Transverse colon (tissue), 4 donors: ENCODE data around the gene GNAQ. TPM values are rescaled to one million over a fixed set of nuclear protein-coding genes. Genes with fewer than 3 reads are reported as not detected.

Source experiments
- DNase-seq: peaks from one replicate; pipeline ENCODE4 v3.0.0-alpha.2; 2019
- H3K27ac ChIP-seq, 4 donors: fragments of 200-600 bp; sonication (generic); 2 replicates each; pipeline ENCODE4 v1.5.1; 2016 to 2018; ENCODE audit warnings: inconsistent platforms in 4 of 4
- H3K27me3 ChIP-seq: fragments of 200-600 bp; sonication (generic); 2 replicates; pipeline ENCODE4 v1.5.1; 2017; ENCODE audit warnings: inconsistent platforms
- H3K36me3 ChIP-seq, 4 donors: fragments of 200-600 bp; sonication (generic); 2 replicates each; pipeline ENCODE4 v1.5.1; 2017 to 2019; ENCODE audit warnings: inconsistent platforms in 4 of 4
- H3K4me1 ChIP-seq, 4 donors: fragments of 200-600 bp; sonication (generic); 2 replicates each; pipeline ENCODE4 v1.5.1; 2017 to 2020; ENCODE audit warnings: inconsistent platforms in 4 of 4
- H3K4me3 ChIP-seq, 4 donors: fragments of 200-600 bp; sonication (generic); 1 replicate in 1 of 4; 2 replicates in 3 of 4; pipeline versions ENCODE4 v1.5.1 to v1.6.1; 2017 to 2019; ENCODE audit warnings: inconsistent platforms in 4 of 4
- H3K9me3 ChIP-seq, 2 donors: fragments of 200-600 bp; sonication (generic); 2 replicates each; pipeline ENCODE4 v1.5.1; 2017 to 2019; ENCODE audit warnings: inconsistent platforms in 2 of 2
- EP300 ChIP-seq: sonication (generic); formaldehyde crosslinking; IDR thresholded peaks from one replicate; pipeline ENCODE4 v1.6.1; 2017; ENCODE audit warnings: antibody characterized with exemption, low read depth
- POLR2A ChIP-seq: fragments of 450-650 bp; IDR thresholded peaks from one replicate; pipeline ENCODE4 v1.6.1; 2016; ENCODE audit warnings: antibody characterized with exemption, mild to moderate bottlenecking, moderate library complexity
- POLR2AphosphoS5 ChIP-seq, 3 donors: sonication (generic); formaldehyde crosslinking; IDR thresholded peaks; one replicate each; pipeline ENCODE4 v1.6.1; 2016; ENCODE audit warnings: antibody characterized with exemption in 3 of 3
- WGBS, 2 donors: methylation state at CpG; one replicate each; pipeline ENCODE4 v1.1.5; 2018; ENCODE audit warnings: low coverage in 1 of 2; 5-methylcytosine and 5-hydroxymethylcytosine counted together
- in situ Hi-C, 4 donors: fragments of 200-750 bp; cut with MboI; loops; one replicate each; pipeline versions ENCODE4 v1.15.0 to v1.15.1; 2017; ENCODE audit warnings: low sequenced_read_pairs in 3 of 4, low pct_ligation_motif_present in 1 of 4, low pct_unique_long_range_greater_than_20kb in 1 of 4
- intact Hi-C: fragments of 100-400 bp; cut with DNase I; formaldehyde crosslinking; loops from one replicate; pipeline ENCODE4 v1.15.1; 2023; ENCODE audit warnings: low total_unique reads
- total RNA-seq, 4 donors: library from RNA; depleted of rRNA; stranded (reverse); fragments of >200 nt; gene quantifications; one replicate each; pipeline ENCODE4 v1.1.0, GENCODE V29; 2016
- TF ChIP-seq, protein P1 (sequence below), 5 experiments: fragments of 200-600 bp in 3 of 5; fragments of 450-650 bp in 2 of 5; sonication (generic) in 3 of 5; IDR thresholded peaks; 1 replicate in 2 of 5; 2 replicates in 3 of 5; pipeline ENCODE4 v1.5.1; 2016 to 2017; ENCODE audit warnings: antibody characterized with exemption in 5 of 5, inconsistent platforms in 3 of 5, mild to moderate bottlenecking in 2 of 5, moderate library complexity in 1 of 5

GNAQ gene
- total RNA-seq, 4 donors from 2014 or later: 36.3 to 54.9 (median 47.1) TPM

DNA sequence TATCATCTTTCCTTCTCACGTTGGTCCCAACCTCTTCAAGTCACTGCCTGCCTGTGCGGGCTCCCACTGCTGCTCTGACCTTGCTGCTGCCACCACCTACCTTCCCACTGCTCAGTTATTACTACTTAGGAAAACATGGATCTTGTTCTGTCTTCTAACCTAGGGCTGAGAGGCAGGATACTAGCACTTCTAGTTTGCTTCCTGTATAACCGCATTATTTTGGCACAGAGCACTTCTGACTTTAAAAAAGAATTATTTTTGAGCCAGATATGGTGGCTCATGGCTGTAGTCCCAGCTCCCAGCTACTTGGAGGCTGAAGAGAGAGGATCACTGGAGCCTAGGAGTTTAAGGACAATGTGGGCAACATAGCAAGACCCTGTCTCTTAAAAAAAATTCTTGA lies 248.1 kb downstream of the GNAQ start:
- 68 to 90% methylated on average over 3 of the region's 3 CpGs for WGBS, 2 donors
- Histone ChIP-seq H3K27me3 (no peaks in the 10 kb centered on the region), H3K9me3 (no peaks in the 10 kb centered on the region), H3K27ac (no peak overlapping the region), H3K36me3 (peaks cover 0 to 9% (median 0%) of the 10 kb centered on the region in 4 donors), H3K4me3 (no peak overlapping the region), H3K4me1 (peaks cover 0 to 4% (median 0%) of the 10 kb centered on the region in 4 donors)
- TF ChIP-seq, protein P1, sequence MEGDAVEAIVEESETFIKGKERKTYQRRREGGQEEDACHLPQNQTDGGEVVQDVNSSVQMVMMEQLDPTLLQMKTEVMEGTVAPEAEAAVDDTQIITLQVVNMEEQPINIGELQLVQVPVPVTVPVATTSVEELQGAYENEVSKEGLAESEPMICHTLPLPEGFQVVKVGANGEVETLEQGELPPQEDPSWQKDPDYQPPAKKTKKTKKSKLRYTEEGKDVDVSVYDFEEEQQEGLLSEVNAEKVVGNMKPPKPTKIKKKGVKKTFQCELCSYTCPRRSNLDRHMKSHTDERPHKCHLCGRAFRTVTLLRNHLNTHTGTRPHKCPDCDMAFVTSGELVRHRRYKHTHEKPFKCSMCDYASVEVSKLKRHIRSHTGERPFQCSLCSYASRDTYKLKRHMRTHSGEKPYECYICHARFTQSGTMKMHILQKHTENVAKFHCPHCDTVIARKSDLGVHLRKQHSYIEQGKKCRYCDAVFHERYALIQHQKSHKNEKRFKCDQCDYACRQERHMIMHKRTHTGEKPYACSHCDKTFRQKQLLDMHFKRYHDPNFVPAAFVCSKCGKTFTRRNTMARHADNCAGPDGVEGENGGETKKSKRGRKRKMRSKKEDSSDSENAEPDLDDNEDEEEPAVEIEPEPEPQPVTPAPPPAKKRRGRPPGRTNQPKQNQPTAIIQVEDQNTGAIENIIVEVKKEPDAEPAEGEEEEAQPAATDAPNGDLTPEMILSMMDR (IDR thresholded peaks at IDR 0.05): no peak
- no peak for TF ChIP-seq POLR2AphosphoS5 (IDR thresholded peaks at IDR 0.05)
- TF ChIP-seq EP300: no peak
- no peak for TF ChIP-seq POLR2A
- intact Hi-C loops: no loop called here
- DNase-seq: no peak
- in situ Hi-C loops: no loop called here

DNA sequence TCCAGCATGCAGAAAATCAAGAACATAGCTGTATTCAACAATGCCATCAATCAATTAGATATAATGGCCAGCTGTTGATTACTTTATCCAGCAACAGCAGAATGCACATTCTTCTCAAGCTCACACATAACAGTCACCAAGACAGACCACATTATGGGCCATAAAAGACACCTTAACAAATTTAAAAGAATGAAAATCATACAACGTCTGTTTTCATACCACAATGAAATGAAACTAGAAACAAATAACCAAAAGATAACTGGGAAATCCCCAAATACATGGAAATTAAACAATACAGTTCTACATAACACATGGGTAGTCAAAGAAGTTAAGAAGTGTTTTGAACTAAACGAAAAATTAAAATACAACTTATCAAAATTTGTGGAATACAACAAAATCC lies 252.6 kb downstream of the GNAQ start:
- Histone ChIP-seq H3K27me3 (no peaks in the 10 kb centered on the region), H3K36me3 (peaks cover 0 to 16% (median 0%) of the 10 kb centered on the region in 4 donors), H3K9me3 (peaks cover 3 to 5% of the 10 kb centered on the region in 2 donors), H3K4me1 (peaks cover 0 to 4% (median 0%) of the 10 kb centered on the region in 4 donors), H3K27ac (no peak overlapping the region), H3K4me3 (no peak overlapping the region)
- 67 to 78% methylated on average over 2 of the region's 2 CpGs for WGBS, 2 donors
- TF ChIP-seq EP300 (no peak), POLR2A (no peak), POLR2AphosphoS5 (IDR thresholded peaks at IDR 0.05) (no peak)
- TF ChIP-seq, protein P1 (IDR thresholded peaks at IDR 0.05): no peak
- DNase-seq: no peak
- in situ Hi-C loops: no loop called here
- intact Hi-C loops: no loop called here

DNA sequence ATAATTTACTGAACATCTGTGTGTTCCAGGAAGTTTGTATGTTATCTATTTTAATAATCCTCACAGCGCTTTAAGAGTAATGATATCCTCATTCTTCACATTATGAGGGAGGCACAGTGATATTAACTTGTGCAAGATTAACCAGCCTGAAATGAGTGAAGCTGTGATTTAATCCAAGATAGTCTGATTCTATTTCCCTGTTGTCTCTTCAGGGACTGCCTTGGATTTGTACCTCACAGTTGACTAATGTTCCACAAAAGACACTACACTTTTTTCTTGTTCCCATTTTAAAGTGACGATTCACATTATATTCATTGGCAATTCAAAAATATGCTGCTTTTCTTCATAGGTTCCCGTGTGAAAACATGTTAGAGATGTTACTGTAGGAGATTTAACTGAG lies 258.2 kb downstream of the GNAQ start:
- Histone ChIP-seq H3K4me3 (no peak overlapping the region), H3K36me3 (peaks cover 0 to 6% (median 1%) of the 10 kb centered on the region in 4 donors), H3K27me3 (no peaks in the 10 kb centered on the region), H3K27ac (no peak overlapping the region), H3K4me1 (no peaks in the 10 kb centered on the region), H3K9me3 (peaks cover 3 to 5% of the 10 kb centered on the region in 2 donors)
- in situ Hi-C loops: loop anchor here in 1 of 4 donors (25.0 kb wide), 1 partner anchor 111 kb away; no protein-coding TSS in a partner anchor
- TF ChIP-seq, protein P1 (IDR thresholded peaks at IDR 0.05): no peak
- no peak for TF ChIP-seq POLR2AphosphoS5 (IDR thresholded peaks at IDR 0.05)
- no peak for TF ChIP-seq EP300
- TF ChIP-seq POLR2A: no peak
- DNase-seq: no peak
- intact Hi-C loops: no loop called here
- WGBS, 2 donors: 80 to 82% methylated on average over 3 of the region's 3 CpGs

DNA sequence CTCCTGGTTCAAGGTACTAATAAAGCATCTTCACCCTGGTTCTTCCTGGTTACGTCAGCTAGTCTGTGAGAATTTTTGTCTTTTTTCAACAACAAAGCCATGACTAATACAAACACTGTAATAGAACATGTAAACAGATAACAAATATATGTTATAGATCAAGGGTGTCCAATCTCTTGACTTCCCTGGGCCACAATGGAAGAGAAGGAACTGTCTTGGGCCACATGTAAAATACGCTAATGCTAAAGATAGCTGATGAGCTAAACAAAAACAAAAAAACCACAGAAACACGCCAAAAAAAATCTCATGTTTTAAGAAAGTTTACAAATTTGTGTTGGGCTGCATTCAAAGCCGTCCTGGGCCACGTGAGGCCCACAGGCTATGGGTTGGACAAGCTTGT lies 259.0 kb downstream of the GNAQ start:
- no peak for DNase-seq
- Histone ChIP-seq H3K27ac (no peak overlapping the region), H3K27me3 (no peaks in the 10 kb centered on the region), H3K4me1 (no peaks in the 10 kb centered on the region), H3K36me3 (peaks cover 0 to 6% (median 1%) of the 10 kb centered on the region in 4 donors), H3K9me3 (peaks cover 2% of the 10 kb centered on the region in 2 donors), H3K4me3 (no peak overlapping the region)
- in situ Hi-C loops (loop anchor here in 1 of 4 donors (25.0 kb wide), 1 partner anchor 110 kb away; no protein-coding TSS in a partner anchor), intact Hi-C loops (no loop called here)
- no peak for TF ChIP-seq EP300
- TF ChIP-seq POLR2A: no peak
- TF ChIP-seq, protein P1 (IDR thresholded peaks at IDR 0.05): no peak
- TF ChIP-seq POLR2AphosphoS5 (IDR thresholded peaks at IDR 0.05): no peak
- 73 to 80% methylated on average over 5 of the region's 5 CpGs for WGBS, 2 donors
